H1 (cell line): ENCODE results near the gene STXBP5. TPM values are rescaled to one million over a fixed set of nuclear protein-coding genes. Genes with fewer than 3 reads are reported as not detected.

Experiments used
- CTCF ChIA-PET: fragments of 300-600 bp; sonication (Branson Sonifier 250); formaldehyde crosslinking; loops from one replicate; lab custom pipeline; 2021; ENCODE audit not compliant: partially characterized antibody; lab: Charles Lee
- POLR2A ChIA-PET: fragments of 300-600 bp; sonication (Branson Sonifier 250); formaldehyde crosslinking; loops from one replicate; lab custom pipeline; 2021; ENCODE audit warnings: inconsistent platforms; ENCODE audit not compliant: partially characterized antibody; lab: Charles Lee
- DNase-seq, 2 experiments: peaks; one replicate each; pipeline versions ENCODE4 v3.0.0 to v3.0.0-alpha.2; 2010 to 2022; ENCODE audit warnings: low spot score in 2 of 2, low read depth in 1 of 2, mixed read lengths in 1 of 2
- FAIRE-seq: peaks from 2 replicates; lab custom pipeline; 2011; peaks lifted over from hg19 to GRCh38; lab: Jason Lieb, UNC
- H2AFZ ChIP-seq: 2 replicates; pipeline ENCODE4 v1.8.1; 2012; ENCODE audit warnings: low read length, inconsistent platforms
- H2AK5ac ChIP-seq: 2 replicates; pipeline ENCODE4 v1.6.1; 2013; ENCODE audit warnings: low read depth, low read length
- H2BK120ac ChIP-seq: replicated peaks from 2 replicates; pipeline ENCODE3; 2013; ENCODE audit warnings: low read depth, low read length, inconsistent platforms
- H2BK12ac ChIP-seq: 2 replicates; pipeline ENCODE4 v1.6.1; 2013; ENCODE audit warnings: low read depth, low read length
- H2BK15ac ChIP-seq: 2 replicates; pipeline ENCODE4 v1.6.1; 2013; ENCODE audit warnings: low read length
- H2BK20ac ChIP-seq: 2 replicates; pipeline ENCODE4 v1.6.1; 2013; ENCODE audit warnings: low read length
- H2BK5ac ChIP-seq: 2 replicates; pipeline ENCODE4 v1.6.1; 2013; ENCODE audit warnings: low read depth, low read length
- H3K14ac ChIP-seq: 2 replicates; pipeline ENCODE4 v1.6.1; 2013; ENCODE audit warnings: inconsistent platforms; ENCODE audit not compliant: insufficient read length
- H3K18ac ChIP-seq: 2 replicates; pipeline ENCODE4 v1.6.1; 2013; ENCODE audit warnings: low read length; ENCODE audit errors: extremely low read depth
- H3K23ac ChIP-seq: 2 replicates; pipeline ENCODE4 v1.6.1; 2013; ENCODE audit warnings: inconsistent platforms; ENCODE audit not compliant: insufficient read length
- H3K23me2 ChIP-seq: 2 replicates; pipeline ENCODE4 v1.6.1; 2013; ENCODE audit warnings: low read depth, low read length
- H3K27ac ChIP-seq: 2 replicates; pipeline ENCODE4 v1.6.1; 2011; ENCODE audit warnings: low read depth, low read length, inconsistent platforms
- H3K27me3 ChIP-seq, 4 experiments: replicated peaks in 1 of 4; 1 replicate in 1 of 4; 2 replicates in 3 of 4; pipeline versions ENCODE4 v1.6.1 to v1.8.1; 2011 to 2013; ENCODE audit warnings: low read length in 3 of 4, mild to moderate bottlenecking in 3 of 4, inconsistent platforms in 2 of 4, mixed read lengths in 2 of 4, moderate library complexity in 1 of 4; ENCODE audit not compliant: control insufficient read depth in 3 of 4, insufficient read depth in 3 of 4; ENCODE audit errors: extremely low read depth in 1 of 4
- H3K36me3 ChIP-seq, 4 experiments: 2 replicates each; pipeline versions ENCODE4 v1.6.1 to v1.8.1; 2011 to 2013; ENCODE audit warnings: mild to moderate bottlenecking in 4 of 4, low read length in 3 of 4, moderate library complexity in 2 of 4, control low read depth in 1 of 4, inconsistent platforms in 1 of 4; ENCODE audit not compliant: insufficient read depth in 4 of 4, control insufficient read depth in 2 of 4
- H3K4ac ChIP-seq: replicated peaks from 2 replicates; pipeline ENCODE3; 2013; ENCODE audit warnings: low read length, low read depth, mixed read lengths, inconsistent platforms; ENCODE audit not compliant: insufficient read length
- H3K4me1 ChIP-seq, 4 experiments: replicated peaks in 1 of 4; 1 replicate in 1 of 4; 2 replicates in 3 of 4; pipeline versions ENCODE4 v1.6.1 to v1.8.1; 2011 to 2013; ENCODE audit warnings: low read length in 3 of 4, inconsistent platforms in 2 of 4, mixed read lengths in 1 of 4; ENCODE audit not compliant: insufficient read depth in 4 of 4, control insufficient read depth in 3 of 4
- H3K4me2 ChIP-seq, 2 experiments: 2 replicates each; pipeline versions ENCODE4 v1.6.1 to v1.8.1; 2011 to 2013; ENCODE audit warnings: low read depth in 2 of 2, low read length in 2 of 2, control low read depth in 1 of 2, inconsistent platforms in 1 of 2, mild to moderate bottlenecking in 1 of 2; ENCODE audit not compliant: insufficient read depth in 1 of 2
- H3K4me3 ChIP-seq, 4 experiments: fragments of 200-600, 300-600 bp in 1 of 4; sonication (generic), shearing (Covaris generic), sonication (Bioruptor Twin) in 1 of 4; 2 replicates each; pipeline versions ENCODE4 v1.5.1 to v1.8.1; 2011 to 2016; ENCODE audit warnings: low read length in 4 of 4, low read depth in 3 of 4, control low read depth in 2 of 4, inconsistent platforms in 2 of 4, mild to moderate bottlenecking in 2 of 4, mixed read lengths in 1 of 4, moderate library complexity in 1 of 4; ENCODE audit not compliant: insufficient read depth in 2 of 4; ENCODE audit errors: extremely low read depth in 1 of 4
- H3K56ac ChIP-seq: replicated peaks from 2 replicates; pipeline ENCODE3; 2013; ENCODE audit warnings: low read depth, mild to moderate bottlenecking, mixed read lengths, low read length, inconsistent platforms; ENCODE audit not compliant: insufficient read length
- H3K79me1 ChIP-seq: 2 replicates; pipeline ENCODE4 v1.6.1; 2013; ENCODE audit warnings: low read depth, low read length, control low read depth
- H3K79me2 ChIP-seq, 2 experiments: 2 replicates each; pipeline versions ENCODE4 v1.6.1 to v1.8.1; 2012 to 2013; ENCODE audit warnings: low read length in 2 of 2, mild to moderate bottlenecking in 2 of 2, inconsistent platforms in 1 of 2; ENCODE audit not compliant: insufficient read depth in 2 of 2, control insufficient read depth in 1 of 2
- H3K9ac ChIP-seq, 4 experiments: replicated peaks in 1 of 4; 1 replicate in 1 of 4; 2 replicates in 3 of 4; pipeline versions ENCODE4 v1.6.1 to v1.8.1; 2011 to 2013; ENCODE audit warnings: low read depth in 3 of 4, low read length in 3 of 4, control low read depth in 2 of 4, mild to moderate bottlenecking in 2 of 4, moderate library complexity in 2 of 4, inconsistent platforms in 1 of 4; ENCODE audit errors: extremely low read depth in 1 of 4
- H3K9me3 ChIP-seq, 2 experiments: 2 replicates each; pipeline versions ENCODE4 v1.6.1 to v1.8.1; 2012 to 2013; ENCODE audit warnings: mild to moderate bottlenecking in 2 of 2, moderate library complexity in 2 of 2, control low read depth in 1 of 2, inconsistent platforms in 1 of 2, low read depth in 1 of 2, low read length in 1 of 2, mixed read lengths in 1 of 2; ENCODE audit not compliant: insufficient read depth in 2 of 2
- H4K20me1 ChIP-seq, 2 experiments: replicated peaks in 1 of 2; 2 replicates each; pipeline versions ENCODE3 to v1.8.1; 2011 to 2013; ENCODE audit warnings: inconsistent platforms in 2 of 2, low read length in 2 of 2, mild to moderate bottlenecking in 1 of 2; ENCODE audit not compliant: insufficient read depth in 2 of 2, control insufficient read depth in 1 of 2
- H4K5ac ChIP-seq: 2 replicates; pipeline ENCODE4 v1.6.1; 2013; ENCODE audit warnings: low read length, low read depth, mixed read lengths, inconsistent platforms; ENCODE audit not compliant: insufficient read length
- H4K8ac ChIP-seq: 2 replicates; pipeline ENCODE4 v1.8.0; 2013; ENCODE audit warnings: mild to moderate bottlenecking, moderate library complexity, low read length, inconsistent platforms; ENCODE audit not compliant: insufficient read depth; ENCODE audit errors: extremely low read depth
- H4K91ac ChIP-seq: replicated peaks from 2 replicates; pipeline ENCODE3; 2013; ENCODE audit warnings: low read length, mixed read lengths, inconsistent platforms; ENCODE audit not compliant: insufficient read length
- CEBPB ChIP-seq: IDR thresholded peaks from 2 replicates; pipeline ENCODE4 v1.6.1; 2012; ENCODE audit warnings: low read depth, low read length
- CREB1 ChIP-seq: IDR thresholded peaks from 2 replicates; pipeline ENCODE4 v1.6.1; 2012; ENCODE audit warnings: inconsistent platforms
- E2F6 ChIP-seq: IDR thresholded peaks from 2 replicates; pipeline ENCODE4 v1.6.1; 2012; ENCODE audit warnings: inconsistent platforms
- EZH2 ChIP-seq: fragments of 200-600 bp; sonication (generic); IDR thresholded peaks from 2 replicates; pipeline ENCODE4 v1.7.1; 2012; ENCODE audit warnings: low read depth, mild to moderate bottlenecking, moderate library complexity, low read length, inconsistent platforms; ENCODE audit not compliant: severe bottlenecking
- HDAC2 ChIP-seq, 2 experiments: fragments of 300-600 bp in 1 of 2; sonication (generic) in 1 of 2; IDR thresholded peaks; 2 replicates each; pipeline ENCODE4 v1.6.1; 2011 to 2012; ENCODE audit warnings: low read depth in 2 of 2, low read length in 2 of 2, mild to moderate bottlenecking in 2 of 2, moderate library complexity in 2 of 2, borderline replicate concordance in 1 of 2, inconsistent platforms in 1 of 2
- HDAC6 ChIP-seq: IDR thresholded peaks from one replicate; pipeline ENCODE4 v1.7.1; 2012; ENCODE audit warnings: low read depth, mild to moderate bottlenecking, inconsistent platforms, low read length, moderate library complexity
- JUN ChIP-seq: IDR thresholded peaks from 2 replicates; pipeline ENCODE4 v1.6.1; 2011; ENCODE audit warnings: low read depth, mild to moderate bottlenecking, improper control_type of control experiment, low read length
- KDM1A ChIP-seq: fragments of 200-600, 300-600 bp; sonication (generic); IDR thresholded peaks from 2 replicates; pipeline ENCODE4 v1.7.1; 2016; ENCODE audit warnings: mild to moderate bottlenecking, low read length, borderline replicate concordance
- MAFK ChIP-seq: IDR thresholded peaks from 2 replicates; pipeline ENCODE4 v1.6.1; 2012; ENCODE audit warnings: low read depth, mild to moderate bottlenecking, improper control_type of control experiment, low read length
- SP2 ChIP-seq: IDR thresholded peaks from 2 replicates; pipeline ENCODE4 v1.6.1; 2012; ENCODE audit warnings: mild to moderate bottlenecking, low read length, inconsistent platforms
- SRF ChIP-seq: IDR thresholded peaks from 2 replicates; pipeline ENCODE4 v1.6.1; 2011; ENCODE audit warnings: mild to moderate bottlenecking, low read depth, low read length, moderate library complexity
- TAF1 ChIP-seq: IDR thresholded peaks from 2 replicates; pipeline ENCODE4 v1.6.1; 2011; ENCODE audit warnings: mild to moderate bottlenecking, low read depth, low read length
- USF2 ChIP-seq: IDR thresholded peaks from 2 replicates; pipeline ENCODE4 v1.6.1; 2011; ENCODE audit warnings: low read length, improper control_type of control experiment
- WGBS, 2 experiments: shearing (Covaris generic) in 1 of 2; methylation state at CpG; one replicate each; pipeline versions ENCODE4 v1.1.6 to v1.1.7; 2013 to 2015; ENCODE audit warnings: low lambda C conversion rate in 2 of 2, mixed read lengths in 2 of 2, inconsistent platforms in 1 of 2, low coverage in 1 of 2, missing lambda C conversion rate in 1 of 2; ENCODE audit not compliant: insufficient replicate concordance in 2 of 2, insufficient coverage in 1 of 2, insufficient read length in 1 of 2; ENCODE audit errors: extremely low coverage in 1 of 2, missing lambda C conversion rate in 1 of 2; 5-methylcytosine and 5-hydroxymethylcytosine counted together
- polyA plus RNA-seq, 7 experiments: library from polyadenylated mRNA; depleted of rRNA in 3 of 7; stranded (reverse) in 5 of 7; unstranded in 2 of 7; fragments of >200 nt in 5 of 7; fragments of 200-250 nt in 2 of 7; gene quantifications; 1 replicate in 5 of 7; 2 replicates in 1 of 7; 4 replicates in 1 of 7; pipeline versions ENCODE4 v1.2.1 to v1.2.3, GENCODE V29; 2011 to 2013; ENCODE audit warnings: missing spikeins in 2 of 7, mixed read lengths in 2 of 7
- total RNA-seq: library from RNA; stranded (reverse); fragmentation: NEBNext Ultra II Directional; extraction: Animal tissue kit (Norgen Biotek cat#: 25700); gene quantifications from 2 replicates; pipeline ENCODE4 v1.2.1, GENCODE V29; 2021

STXBP5 gene
- total and polyA plus RNA-seq, 2 of the 8 experiments (the other 6 are each of a cell fraction or from before 2014, with no cell fraction given) = 2.7 to 10.8 TPM

- Histone ChIP-seq H3K14ac (no peak overlapping the region), H4K20me1 (no peaks in the 10 kb centered on the region), H4K91ac (no peak overlapping the region), H3K27me3 (no peaks in the 10 kb centered on the region), H2BK120ac (no peak overlapping the region), H2BK12ac (no peak overlapping the region), H3K79me2 (no peaks in the 10 kb centered on the region), H3K4ac (no peak overlapping the region), H3K36me3 (no peaks in the 10 kb centered on the region), H3K27ac (no peak overlapping the region), H3K23me2 (no peaks in the 10 kb centered on the region), H3K4me3 (no peak overlapping the region), H2BK15ac (no peak overlapping the region), H4K8ac (no peak overlapping the region), H3K56ac (no peak overlapping the region), H3K4me1 (no peaks in the 10 kb centered on the region), H3K18ac (no peak overlapping the region), H2BK5ac (no peak overlapping the region), H2BK20ac (no peak overlapping the region), H2AK5ac (no peak overlapping the region), H3K23ac (no peak overlapping the region), H2AFZ (no peak overlapping the region), H3K9me3 (no peaks in the 10 kb centered on the region), H4K5ac (no peak overlapping the region), H3K79me1 (no peaks in the 10 kb centered on the region), H3K4me2 (no peak overlapping the region), H3K9ac (no peak overlapping the region)
- WGBS, 2 experiments = 92% methylated on average over 22 of the region's 27 CpGs; no CpG with 5 or more reads in 1 of the 2 experiments
- POLR2A ChIA-PET = no interaction called here
- CTCF ChIA-PET = interaction anchor here (0.8 to 2.3 kb wide), 5 partner anchors 10 to 100 kb away, joined by 3 to 9 read pairs (median 4); no protein-coding TSS in a partner anchor
- no peak for FAIRE-seq
- TF ChIP-seq HDAC2 (IDR thresholded peaks at IDR 0.05; ENCODE audit: borderline replicate concordance in 1 of 2, low read depth in 2 of 2, low read length in 2 of 2) (no peak), KDM1A (no peak), USF2 (no peak), MAFK (no peak), TAF1 (no peak), E2F6 (no peak), JUN (no peak), CEBPB (no peak), SP2 (no peak), SRF (no peak), CREB1 (no peak), EZH2 (no peak), HDAC6 (no peak)
- no peak for DNase-seq
Observed at GRCh38 chr6:147406783-147407182, 202.6 kb downstream of the STXBP5 start.
